SH-SY5Y (cell line): ENCODE measurements around the gene LHX1.

ENCODE experiments used
- GATA2 ChIP-seq: IDR thresholded peaks from 2 replicates; pipeline ENCODE4 v1.6.1; 2011; ENCODE audit warnings: mild to moderate bottlenecking, low read depth, low read length
- GATA3 ChIP-seq: IDR thresholded peaks from 2 replicates; pipeline ENCODE4 v1.6.1; 2011; ENCODE audit warnings: low read depth, mild to moderate bottlenecking, low read length, moderate library complexity

The LHX1 gene

DNA sequence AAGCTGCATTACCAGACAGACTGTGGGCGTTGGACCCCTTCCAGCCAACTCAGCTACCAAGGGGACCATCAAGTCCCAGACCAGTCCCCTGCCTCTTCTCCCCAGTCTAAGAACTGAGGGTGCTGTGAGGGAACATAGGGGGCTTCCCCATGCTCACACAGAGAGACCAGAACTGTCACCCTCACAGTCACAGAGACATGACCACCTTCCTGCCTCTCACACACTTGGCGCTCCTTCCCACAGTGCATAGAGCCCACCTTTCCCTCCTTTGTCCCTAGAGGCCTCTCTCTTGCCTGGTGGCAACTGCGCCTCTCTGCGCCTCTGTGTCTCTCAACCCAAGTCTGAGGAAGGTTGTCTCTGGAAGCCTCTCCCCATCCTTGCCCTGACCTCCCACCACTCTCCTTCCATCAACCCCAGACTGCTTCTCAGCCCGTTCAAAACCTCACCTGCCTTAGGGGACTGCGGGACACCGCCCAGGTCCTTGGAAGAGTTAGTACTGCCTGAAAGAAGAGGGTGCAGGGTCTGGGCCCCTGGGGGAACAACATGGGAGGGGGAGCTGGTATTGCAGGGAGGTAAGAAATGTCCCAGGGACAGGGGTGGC is 6.1 kb upstream of the LHX1 start:
- TF ChIP-seq GATA2 (no peak), GATA3 (no peak)

DNA sequence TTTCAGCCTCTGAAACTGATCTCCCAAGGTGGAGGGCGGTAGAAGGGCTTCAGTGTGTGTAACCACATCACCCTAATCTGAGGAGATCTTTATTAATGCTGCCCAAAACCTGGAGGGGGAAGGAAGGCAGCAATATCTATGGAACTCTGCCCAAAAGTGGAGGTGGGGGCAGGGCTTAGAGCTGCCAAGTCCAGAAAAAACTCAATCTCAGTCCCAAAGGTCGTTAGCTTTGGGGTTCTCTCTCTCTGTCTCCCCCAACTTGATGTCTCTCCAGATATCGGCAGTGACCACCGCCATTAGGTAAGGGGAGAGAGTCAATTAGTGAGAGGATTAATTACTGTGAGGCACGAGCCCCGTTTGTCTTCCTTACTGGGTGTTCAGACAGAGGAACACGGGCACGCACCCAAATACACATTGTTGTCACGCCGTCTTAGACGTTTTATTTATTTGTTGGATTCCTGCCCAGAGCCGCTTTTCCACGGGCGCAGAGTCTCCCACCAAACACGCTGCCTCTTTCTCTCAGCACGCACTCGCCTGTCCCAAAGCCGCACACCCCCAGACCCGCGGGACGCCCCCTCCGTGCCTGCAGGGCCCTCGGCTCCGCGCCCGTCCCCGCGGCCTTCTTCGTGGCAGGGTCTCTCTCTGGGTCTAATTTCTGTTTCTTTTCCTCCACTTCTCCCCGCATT is 5.4 kb upstream of the LHX1 start:
- TF ChIP-seq GATA2 (no peak), GATA3 (no peak)

DNA sequence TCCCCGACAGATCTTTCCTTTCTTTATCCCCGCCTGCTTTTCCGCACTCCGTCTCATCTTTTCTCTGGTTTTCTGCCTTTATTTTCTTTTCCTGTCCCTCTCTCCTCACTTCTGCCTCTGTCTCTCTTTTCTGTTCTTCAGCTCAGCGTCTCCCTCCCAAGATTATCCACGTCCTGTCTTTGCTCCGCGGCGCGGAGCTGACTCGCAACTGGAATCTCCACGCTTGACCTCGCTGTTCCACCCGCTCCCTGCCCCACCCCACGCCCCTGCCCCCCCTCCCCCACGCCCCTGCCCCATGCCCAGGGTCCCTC is 4.9 kb upstream of the LHX1 start:
- TF ChIP-seq GATA2 (no peak), GATA3 (no peak)

DNA sequence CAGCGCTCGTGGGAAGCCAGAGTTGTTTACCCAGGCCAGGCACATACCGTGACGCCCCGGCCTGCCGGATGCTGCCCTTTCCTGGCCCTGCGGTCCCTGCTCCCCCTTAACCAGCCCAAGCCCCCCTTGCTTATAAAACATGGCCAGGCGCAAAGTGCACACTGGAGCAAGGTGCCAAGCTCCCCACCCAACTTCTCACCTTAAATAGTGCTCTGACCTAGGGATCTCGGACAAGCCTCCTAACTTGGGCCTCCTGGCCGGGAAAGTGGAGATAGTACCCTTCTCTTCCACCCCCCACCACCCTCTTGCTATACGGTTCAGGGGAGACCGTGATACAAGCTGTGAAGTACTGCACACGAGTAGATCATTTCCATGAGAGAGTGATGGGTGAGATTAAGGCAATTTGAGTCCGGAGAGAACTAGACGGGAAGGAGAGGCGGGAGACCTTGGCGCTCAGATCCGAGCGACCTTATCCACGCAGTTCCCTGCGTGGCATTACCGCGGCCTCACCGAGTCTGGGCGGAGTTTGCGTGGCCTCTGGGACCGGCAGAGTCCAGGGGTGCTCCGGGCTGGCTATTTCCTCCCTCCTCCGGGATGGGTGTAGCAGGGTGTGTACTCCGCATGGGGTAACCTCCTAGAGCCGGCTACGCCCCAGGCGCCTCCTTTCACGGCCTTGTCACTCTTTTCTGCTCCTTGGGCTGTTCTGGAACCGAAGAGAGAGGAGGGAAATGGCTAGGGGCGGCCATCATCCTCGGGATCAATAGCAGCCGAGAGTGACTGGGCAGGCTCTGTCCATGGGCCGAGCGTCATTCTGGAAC is 4.4 kb upstream of the LHX1 start:
- TF ChIP-seq GATA2 (no peak), GATA3 (no peak)

DNA sequence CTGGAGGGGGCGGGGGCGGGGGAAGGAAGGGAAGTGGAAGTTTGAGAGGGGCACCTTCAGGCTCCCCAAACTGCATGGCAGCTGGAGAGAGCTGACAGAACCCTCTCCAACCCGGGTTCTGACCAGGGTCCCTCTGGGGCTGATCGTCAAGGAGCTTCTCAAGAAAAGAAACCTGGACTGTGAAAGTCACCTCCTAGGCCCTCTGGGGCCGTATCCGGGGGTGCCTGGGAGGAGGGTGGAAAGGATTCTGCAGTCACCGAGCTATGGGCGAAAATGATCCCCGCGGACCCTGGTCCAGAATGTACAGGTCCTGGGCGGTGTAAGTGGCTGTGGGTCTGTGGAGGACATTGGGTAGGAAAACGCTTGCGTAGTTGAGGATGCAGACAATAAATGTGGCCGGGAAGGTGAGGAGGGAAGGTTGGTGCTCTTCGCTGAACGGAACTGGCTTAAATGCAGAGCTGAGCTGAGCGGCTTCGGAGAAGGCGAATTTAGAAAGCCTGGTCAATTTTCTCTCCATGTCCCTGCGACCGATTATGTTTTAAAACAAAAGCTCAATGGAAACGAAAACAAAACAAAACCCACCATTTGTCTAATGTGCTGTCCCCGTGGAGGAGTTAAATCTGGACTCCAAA is 3.6 kb upstream of the LHX1 start:
- TF ChIP-seq GATA2 (no peak), GATA3 (no peak)

DNA sequence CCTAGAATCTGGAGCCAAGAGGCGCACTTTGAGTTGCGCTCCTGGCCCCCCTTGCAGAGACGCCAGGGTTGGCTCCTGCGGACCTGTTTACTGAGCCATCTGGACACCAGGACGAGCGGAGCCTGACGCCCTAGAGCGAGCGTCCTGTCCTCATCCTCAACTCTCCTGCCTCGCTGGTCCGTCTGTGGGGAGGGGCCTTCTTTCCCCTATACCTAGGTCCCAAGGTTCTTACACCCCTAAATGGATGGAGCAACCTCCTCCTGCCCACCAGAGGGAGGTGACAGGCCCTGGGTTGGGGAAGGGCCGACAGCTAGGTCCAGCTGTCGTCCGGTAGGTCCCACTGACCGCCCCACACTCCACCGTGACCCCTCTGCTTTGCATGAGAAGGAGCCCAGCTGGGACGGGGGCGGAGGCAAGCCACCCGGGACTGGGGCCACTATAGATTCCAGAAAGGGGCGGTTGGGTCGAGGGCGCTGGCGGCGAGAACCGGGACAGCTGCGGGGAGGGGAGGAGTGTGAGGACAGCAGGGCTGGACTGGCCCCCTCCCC is 3.1 kb upstream of the LHX1 start:
- TF ChIP-seq GATA3 (no peak), GATA2 (no peak)

DNA sequence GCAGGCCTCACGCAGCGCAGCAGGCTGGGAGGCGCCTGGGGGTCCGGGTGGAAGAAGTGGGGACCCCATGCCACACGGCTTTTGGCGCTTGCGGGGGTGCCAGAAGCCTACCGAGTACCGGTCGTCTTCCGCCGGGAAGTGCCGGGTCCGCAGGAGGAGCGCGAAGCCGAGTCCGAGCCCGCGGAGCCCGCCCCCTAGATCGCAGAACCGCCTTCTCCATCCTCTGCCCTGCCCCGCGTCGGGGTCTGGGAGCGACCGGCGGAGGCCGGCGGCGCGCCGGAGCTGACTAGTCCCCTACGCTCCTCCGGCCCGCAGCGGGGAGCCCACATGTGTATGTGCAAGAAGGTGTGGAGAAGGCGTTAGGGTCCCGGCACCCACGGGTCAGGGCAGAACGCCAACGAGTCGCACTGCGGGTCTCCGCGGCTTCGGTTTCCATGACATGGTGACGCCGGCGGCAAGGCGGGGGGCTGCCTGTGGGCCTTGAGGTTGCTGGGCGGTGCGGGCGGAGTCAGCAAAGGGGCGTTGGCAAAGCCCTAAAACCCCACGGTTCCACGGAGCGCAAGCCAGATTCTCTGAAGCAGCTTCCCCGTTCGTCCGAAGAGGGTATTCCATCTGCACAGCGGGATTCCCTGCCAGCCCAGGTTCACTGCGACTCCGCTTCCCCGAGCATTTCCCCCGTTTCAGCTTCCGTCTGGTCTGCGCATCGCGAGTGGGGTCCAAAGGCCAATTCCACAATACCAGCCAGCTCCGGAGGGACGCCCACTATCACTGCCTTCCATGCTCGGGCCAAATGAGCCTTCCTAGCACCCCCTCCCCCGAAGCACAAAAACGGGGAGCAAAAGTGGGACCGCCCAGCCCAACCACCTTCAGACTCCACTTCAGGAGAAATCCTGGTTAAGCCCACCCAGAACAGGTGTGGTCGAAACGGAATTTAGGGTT is 2.3 kb upstream of the LHX1 start:
- TF ChIP-seq GATA2 (no peak), GATA3 (no peak)

DNA sequence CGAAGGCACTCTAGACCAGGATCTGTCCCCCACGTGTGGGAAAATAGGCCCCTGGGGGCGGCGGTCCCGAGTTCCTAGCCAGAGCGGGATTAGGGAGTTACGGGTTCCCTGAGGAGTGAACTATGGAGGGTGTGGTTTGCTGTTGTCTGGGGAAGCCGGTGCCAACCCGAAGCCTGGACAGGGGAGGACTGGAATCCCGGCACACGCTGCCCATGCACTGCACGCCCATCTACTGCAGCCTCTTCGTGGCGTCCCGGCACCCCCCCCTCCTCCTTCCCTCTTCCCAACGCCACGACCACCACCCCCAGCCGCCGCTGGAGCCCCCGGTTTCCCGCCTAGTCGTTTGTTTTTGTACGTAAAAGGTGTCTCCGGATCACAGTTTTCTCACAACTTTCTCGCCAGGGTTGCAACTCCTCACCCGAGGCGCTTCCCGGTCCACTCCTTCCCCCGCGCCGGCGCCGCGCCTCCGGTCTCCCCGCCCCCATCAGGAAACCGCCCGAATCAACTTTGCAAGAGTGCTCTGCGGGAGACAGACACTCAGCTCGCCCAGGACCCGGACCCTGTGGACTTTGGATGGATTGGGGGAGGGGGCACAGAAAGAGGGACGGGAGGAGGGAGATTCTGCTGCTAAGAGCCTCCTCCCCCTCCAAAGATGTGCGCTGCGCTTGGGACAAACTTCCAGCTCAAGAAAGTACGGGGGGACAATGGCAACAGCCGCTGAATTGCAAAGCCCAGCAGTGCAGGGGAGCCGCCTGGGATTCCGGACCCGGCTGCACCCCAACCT is 1.4 kb upstream of the LHX1 start:
- TF ChIP-seq GATA3, result no peak
- no peak for TF ChIP-seq GATA2

DNA sequence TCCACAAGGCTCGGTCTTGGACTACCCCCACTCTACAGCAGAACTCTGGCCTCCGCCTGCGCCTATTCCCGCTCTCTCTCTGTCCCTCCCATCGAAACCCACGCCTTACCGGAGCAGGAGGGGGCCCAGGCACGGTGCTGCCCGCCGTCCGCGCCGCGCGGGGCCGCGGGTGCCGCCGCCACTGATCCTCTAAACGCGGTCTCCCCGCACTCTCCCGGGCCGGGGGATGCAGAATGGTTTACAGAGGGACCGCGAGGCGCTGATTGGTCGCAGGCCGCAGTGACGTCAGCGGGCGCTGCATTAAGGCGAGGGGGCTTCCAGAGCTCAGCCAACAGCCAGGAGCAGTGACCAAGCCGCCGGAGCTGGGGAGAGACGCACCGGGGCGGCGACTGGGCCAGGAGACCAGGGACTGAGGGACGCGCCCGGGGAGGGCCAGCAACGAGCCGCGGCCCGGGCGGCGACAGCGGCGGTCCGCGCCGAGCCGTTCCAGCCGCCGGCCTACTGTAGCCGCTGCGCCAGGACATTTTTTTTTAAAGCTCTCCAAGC is 747 bp upstream of the LHX1 start:
- TF ChIP-seq GATA3 (no peak), GATA2 (no peak)

DNA sequence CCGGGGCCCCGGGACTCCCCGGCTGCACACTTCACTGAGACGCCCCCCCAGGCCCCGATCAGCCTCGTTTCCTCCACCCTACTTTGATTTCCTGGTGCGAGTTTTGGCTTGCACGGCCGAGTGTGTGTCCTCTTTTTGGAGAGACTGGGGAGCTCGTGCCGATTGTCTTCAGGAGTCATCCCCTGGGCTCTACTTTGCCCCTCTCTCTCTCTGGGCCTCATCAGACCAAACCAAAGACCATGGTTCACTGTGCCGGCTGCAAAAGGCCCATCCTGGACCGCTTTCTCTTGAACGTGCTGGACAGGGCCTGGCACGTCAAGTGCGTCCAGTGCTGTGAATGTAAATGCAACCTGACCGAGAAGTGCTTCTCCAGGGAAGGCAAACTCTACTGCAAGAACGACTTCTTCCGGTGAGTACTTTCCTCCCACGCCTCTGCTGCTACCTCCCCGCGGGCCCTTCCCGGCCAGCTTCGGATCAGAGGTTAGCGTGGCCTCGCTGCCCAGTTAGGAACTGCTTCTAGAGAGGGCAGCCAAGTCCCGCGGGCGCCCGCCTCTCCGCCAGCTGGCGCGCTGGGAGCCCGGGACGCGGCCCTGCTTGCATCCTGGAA is 787 bp downstream of the LHX1 start:
- TF ChIP-seq GATA2, result no peak

DNA sequence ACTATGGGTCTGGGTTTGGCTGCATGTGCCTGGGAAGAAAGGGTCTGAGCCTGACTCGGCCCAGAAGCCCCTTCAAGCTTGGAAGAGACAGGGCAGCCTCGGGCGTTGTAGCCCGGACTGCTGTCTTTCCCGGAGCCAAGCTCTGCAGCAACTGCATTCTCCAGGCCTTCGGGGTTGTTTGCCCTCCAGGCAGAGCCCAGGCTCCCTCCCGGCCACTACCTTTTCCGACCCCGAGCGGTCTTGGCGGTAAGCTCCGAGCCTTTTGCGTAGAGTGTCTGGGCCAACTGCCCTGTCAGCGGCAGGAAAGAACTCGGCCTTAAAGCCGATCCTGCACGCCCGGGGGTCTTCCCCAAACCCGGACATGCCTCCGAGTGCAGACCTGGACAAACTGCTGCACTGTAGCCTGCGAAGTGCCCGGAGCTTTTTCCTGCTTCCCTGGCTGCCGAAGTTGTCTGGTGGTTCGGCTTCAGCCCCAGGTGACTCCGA is 1.3 kb downstream of the LHX1 start:
- TF ChIP-seq GATA2, result no peak
- TF ChIP-seq GATA3, result no peak

DNA sequence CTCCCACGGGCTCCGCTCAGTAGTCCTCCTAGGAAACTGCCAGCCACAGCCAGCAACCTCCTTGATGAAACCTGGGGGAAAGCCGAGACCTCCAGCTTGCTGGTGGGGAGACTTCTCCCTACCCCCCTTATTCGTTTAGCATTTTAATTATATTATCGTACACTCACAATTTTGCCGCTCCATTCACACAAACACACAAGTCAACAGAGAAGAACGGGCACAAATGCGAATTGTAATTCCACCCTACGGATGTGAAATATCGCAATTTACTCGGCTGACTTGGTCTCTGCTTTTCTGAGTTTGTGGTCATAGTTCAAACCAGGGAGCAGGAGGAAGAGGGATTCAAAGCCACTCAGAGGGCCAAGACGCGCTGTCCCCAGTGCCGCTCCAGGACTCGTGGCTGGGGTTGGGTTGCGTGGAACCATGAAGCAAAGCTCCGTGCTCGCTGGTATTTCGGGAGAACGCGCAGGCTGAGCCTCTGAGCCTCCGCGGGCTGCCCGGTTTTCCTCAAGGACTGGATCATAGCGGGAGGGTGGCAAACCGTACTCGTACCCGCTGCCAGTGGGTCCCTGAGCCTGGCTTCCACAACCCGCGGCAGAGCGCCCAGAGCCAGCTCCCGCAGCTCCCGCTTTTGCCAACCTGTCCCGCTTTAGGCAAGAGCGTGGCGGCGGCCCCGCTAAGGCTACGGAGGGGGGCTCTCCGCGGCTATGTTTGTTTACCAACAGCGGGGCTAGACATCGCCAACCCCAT is 2.0 kb downstream of the LHX1 start:
- TF ChIP-seq GATA3 (no peak), GATA2 (no peak)
